Glutamatergic neuron (in vitro differentiated cells): ENCODE data around the gene SIK1. TPM values are rescaled to one million over a fixed set of nuclear protein-coding genes. Genes with fewer than 3 reads are reported as not detected.
"Not testable (repeated sequence)": the region's sequence is repeated elsewhere in the genome, so short reads cannot be mapped to it uniquely, and the experiment has no call there.

ENCODE experiments used
- DNase-seq: peaks from one replicate; pipeline ENCODE4 v3.0.0; 2022
- H3K27ac Mint-ChIP-seq: one replicate; pipeline ENCODE4 v1.8.0; 2020; ENCODE audit warnings: mild to moderate bottlenecking, mixed read lengths, inconsistent platforms; ENCODE audit not compliant: unreplicated experiment
- H3K27me3 Mint-ChIP-seq: one replicate; pipeline ENCODE4 v1.8.0; 2020; ENCODE audit warnings: mild to moderate bottlenecking, moderate library complexity, mixed read lengths, inconsistent platforms; ENCODE audit not compliant: unreplicated experiment
- H3K36me3 Mint-ChIP-seq: one replicate; pipeline ENCODE4 v1.8.0; 2020; ENCODE audit warnings: mild to moderate bottlenecking, mixed read lengths, inconsistent platforms; ENCODE audit not compliant: unreplicated experiment
- H3K4me1 Mint-ChIP-seq: one replicate; pipeline ENCODE4 v1.8.0; 2020; ENCODE audit warnings: mild to moderate bottlenecking, low read depth, mixed read lengths, inconsistent platforms; ENCODE audit not compliant: unreplicated experiment
- H3K4me3 Mint-ChIP-seq: one replicate; pipeline ENCODE4 v1.8.0; 2020; ENCODE audit warnings: mild to moderate bottlenecking, mixed read lengths, inconsistent platforms; ENCODE audit not compliant: unreplicated experiment
- H3K9me3 Mint-ChIP-seq: one replicate; pipeline ENCODE4 v1.8.0; 2020; ENCODE audit warnings: mild to moderate bottlenecking, moderate library complexity, mixed read lengths, inconsistent platforms; ENCODE audit not compliant: unreplicated experiment
- total RNA-seq: library from RNA; stranded (reverse); fragmentation: NEBNext Ultra II Directional; extraction: Animal tissue kit (Norgen Biotek cat#: 25700); gene quantifications from one replicate; pipeline ENCODE4 v1.2.1, GENCODE V29; 2021; ENCODE audit not compliant: unreplicated experiment
- TF ChIP-seq, protein P1 (sequence below): fragments of 200-600 bp; sonication (generic); IDR thresholded peaks from one replicate; pipeline ENCODE4 v1.5.0; 2021; ENCODE audit not compliant: partially characterized antibody, unreplicated experiment

The SIK1 gene
- total RNA-seq, 1 donor from 2014 or later, result 14.2 TPM

DNA sequence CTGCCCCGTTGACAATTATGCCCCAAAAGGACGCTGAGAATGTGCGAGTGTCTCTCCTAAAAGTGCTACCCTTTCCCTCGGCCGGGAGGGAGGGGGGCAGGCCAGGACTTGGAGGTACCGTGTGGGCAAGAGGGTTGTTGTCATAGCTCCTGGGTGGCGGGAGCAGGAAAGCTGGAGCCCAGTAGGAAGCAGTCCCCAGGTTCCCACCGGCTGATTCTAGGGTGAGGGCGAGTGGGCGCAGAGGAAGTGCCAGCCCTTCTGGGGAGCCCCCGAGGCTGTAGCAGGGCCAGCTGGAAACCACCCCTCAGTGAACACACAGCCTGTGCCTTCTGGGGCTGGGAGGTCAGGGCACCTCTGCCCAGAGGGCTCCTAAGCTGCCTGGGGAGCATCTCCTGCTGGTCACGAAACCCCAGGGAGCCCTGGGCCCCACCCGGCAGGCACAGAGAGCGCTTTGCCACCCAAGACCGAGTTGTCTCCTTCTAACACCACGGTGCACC lies 47.3 kb downstream of the SIK1 start:
- not testable (repeated sequence) for H3K36me3 Mint-ChIP-seq, H3K4me3 Mint-ChIP-seq, H3K27ac Mint-ChIP-seq, DNase-seq, H3K4me1 Mint-ChIP-seq, H3K9me3 Mint-ChIP-seq, H3K27me3 Mint-ChIP-seq

DNA sequence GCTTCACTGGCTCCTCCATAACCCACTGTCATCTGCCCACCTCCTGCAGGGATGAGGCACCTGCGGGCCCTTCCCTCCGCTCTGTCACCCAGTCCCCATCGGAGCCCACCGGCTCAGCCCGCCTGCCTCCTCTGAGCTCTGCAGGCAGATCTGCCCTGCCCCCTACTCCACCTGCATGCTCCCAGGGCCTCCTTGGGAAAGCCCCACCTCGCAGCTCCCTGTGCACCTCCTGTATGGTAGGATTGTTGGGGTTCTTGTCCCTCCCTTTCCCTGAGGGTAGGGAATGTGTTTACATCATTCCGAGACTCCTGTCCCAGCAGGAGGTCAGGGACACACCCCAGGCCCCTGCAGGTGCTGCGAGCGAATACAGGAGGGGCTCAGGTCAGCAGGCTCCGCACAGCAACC lies 50.5 kb downstream of the SIK1 start:
- Mint-ChIP-seq H3K36me3 (no peaks in the 10 kb centered on the region), H3K27ac (no peak overlapping the region), H3K4me1 (peaks cover 4% of the 10 kb centered on the region), H3K4me3 (no peak overlapping the region), H3K9me3 (peaks cover 1% of the 10 kb centered on the region), H3K27me3 (peaks cover 4% of the 10 kb centered on the region)
- DNase-seq, result peak; percentile 11
- TF ChIP-seq, protein P1, sequence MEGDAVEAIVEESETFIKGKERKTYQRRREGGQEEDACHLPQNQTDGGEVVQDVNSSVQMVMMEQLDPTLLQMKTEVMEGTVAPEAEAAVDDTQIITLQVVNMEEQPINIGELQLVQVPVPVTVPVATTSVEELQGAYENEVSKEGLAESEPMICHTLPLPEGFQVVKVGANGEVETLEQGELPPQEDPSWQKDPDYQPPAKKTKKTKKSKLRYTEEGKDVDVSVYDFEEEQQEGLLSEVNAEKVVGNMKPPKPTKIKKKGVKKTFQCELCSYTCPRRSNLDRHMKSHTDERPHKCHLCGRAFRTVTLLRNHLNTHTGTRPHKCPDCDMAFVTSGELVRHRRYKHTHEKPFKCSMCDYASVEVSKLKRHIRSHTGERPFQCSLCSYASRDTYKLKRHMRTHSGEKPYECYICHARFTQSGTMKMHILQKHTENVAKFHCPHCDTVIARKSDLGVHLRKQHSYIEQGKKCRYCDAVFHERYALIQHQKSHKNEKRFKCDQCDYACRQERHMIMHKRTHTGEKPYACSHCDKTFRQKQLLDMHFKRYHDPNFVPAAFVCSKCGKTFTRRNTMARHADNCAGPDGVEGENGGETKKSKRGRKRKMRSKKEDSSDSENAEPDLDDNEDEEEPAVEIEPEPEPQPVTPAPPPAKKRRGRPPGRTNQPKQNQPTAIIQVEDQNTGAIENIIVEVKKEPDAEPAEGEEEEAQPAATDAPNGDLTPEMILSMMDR, result no peak

DNA sequence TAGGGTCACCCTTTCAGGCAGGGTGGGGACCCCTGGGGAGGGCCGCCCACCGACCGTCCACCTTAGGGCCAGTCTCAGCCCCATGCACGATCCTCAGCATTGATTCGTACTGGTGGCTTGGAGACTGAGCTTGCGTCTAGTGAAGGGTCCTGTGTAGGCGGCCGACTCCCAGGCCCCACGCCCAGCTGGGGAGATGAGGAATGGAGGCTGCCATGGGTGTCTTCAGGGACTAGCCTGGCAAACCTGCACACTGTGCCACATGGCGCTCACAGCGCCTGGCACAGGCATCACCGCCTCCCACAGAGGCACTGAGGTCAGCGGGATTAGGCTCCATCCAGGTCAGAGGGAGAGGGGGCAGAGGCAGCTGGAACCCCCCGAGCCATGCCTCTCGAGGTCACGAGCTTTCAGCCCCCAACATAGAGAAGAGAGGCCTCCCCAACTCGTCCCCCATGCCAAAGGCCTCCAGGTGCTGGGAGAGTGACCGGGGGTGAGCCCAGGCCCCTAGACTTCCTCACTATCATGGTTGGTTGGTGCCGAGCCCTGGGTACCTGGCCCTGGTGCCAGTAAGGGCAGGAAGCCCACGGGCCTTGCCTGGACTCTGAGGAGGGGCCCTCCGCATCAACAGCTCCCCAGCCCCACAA lies 51.0 kb downstream of the SIK1 start:
- no peak overlapping the region for H3K4me3 Mint-ChIP-seq
- H3K9me3 Mint-ChIP-seq, result peaks cover 1% of the 10 kb centered on the region
- H3K4me1 Mint-ChIP-seq, result peaks cover 7% of the 10 kb centered on the region
- TF ChIP-seq, protein P1, result no peak
- no peak for DNase-seq
- no peak overlapping the region for H3K27ac Mint-ChIP-seq
- H3K36me3 Mint-ChIP-seq, result no peaks in the 10 kb centered on the region
- H3K27me3 Mint-ChIP-seq, result peaks cover 4% of the 10 kb centered on the region

DNA sequence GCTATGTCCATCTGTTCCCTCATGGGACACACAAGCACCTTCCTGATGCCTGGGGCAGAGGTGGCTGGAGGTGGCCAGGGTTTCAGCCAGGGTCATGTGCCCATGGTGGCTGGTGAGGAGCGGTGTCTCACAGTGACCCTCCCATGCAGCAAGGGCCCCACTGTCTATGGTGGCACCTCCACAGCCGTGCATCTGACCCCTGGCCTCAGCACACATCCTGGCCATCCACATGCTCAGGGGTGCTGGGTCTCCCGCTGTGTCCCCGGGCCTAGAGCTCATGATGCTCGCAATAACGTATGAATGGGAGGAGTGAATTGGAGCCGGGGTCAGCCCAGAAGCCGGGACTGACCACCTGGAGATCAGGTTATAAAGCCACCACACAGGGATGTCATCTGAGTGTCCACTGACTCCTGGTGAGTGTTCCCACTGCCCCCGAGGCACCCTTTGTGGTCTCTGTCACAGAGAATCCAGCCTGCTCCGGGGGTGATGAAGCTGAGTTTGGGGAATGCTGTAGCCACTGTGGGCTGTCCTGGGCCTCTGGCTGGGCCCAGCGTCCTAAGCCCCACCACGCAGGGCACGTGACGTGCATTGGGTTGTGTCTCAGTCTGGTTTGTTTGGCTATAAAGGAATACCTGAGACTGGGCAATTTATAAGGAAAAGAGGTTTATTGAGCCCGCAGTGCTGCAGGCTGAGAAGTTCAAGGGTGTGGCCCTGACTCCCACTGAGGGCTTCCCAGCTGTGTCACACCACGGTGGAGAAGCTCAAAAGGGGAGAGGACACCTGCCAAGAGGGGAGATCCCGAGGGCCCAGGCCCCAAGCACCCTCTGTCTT lies 51.7 kb downstream of the SIK1 start:
- peaks cover 1% of the 10 kb centered on the region for H3K9me3 Mint-ChIP-seq
- no peak overlapping the region for H3K4me3 Mint-ChIP-seq
- peaks cover 13% of the 10 kb centered on the region for H3K4me1 Mint-ChIP-seq
- TF ChIP-seq, protein P1, result no peak
- peak; percentile 12 for DNase-seq
- no peak overlapping the region for H3K27ac Mint-ChIP-seq
- H3K36me3 Mint-ChIP-seq, result no peaks in the 10 kb centered on the region
- H3K27me3 Mint-ChIP-seq, result peaks cover 6% of the 10 kb centered on the region

DNA sequence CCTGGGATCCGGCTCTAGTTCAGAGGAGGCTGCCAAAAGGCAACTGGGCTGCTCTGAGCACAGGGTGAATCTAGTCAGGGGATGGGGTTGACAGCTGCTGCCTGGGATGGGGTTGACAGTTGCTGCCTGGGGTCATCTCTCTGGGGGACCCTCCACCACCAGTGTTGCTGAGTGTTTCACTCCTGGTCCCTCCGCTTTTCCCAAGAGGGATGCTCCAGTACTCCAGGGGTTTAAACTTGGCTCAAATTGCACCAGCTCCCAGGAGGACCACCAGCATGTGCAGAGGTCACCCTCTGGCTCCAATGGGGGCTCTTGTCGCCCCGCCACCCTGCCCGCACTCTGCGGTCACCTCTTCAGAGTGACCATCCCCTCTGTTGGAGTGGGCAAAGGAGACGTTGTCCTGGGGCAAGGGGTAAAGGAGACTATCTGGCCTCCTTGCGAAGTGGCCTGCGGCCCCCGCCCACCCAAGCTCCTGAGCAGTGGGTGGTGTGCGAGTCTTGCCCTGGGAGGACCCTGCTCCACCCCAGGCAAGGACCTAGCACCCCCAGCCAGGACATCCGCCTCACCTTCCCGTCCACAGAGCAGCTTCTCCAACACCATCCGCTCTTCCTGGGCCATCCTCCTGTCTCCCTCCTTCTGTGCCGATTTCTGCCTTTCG lies 52.6 kb downstream of the SIK1 start:
- Mint-ChIP-seq H3K36me3 (no peaks in the 10 kb centered on the region), H3K27me3 (peaks cover 6% of the 10 kb centered on the region), H3K4me3 (no peak overlapping the region), H3K27ac (no peak overlapping the region), H3K4me1 (peaks cover 16% of the 10 kb centered on the region), H3K9me3 (peaks cover 1% of the 10 kb centered on the region)
- DNase-seq, result peak; percentile 14
- TF ChIP-seq, protein P1, result no peak
